ENCODE measurements around the gene IRAK2. TPM values are rescaled to one million over a fixed set of nuclear protein-coding genes. Genes with fewer than 3 reads are reported as not detected.
A peak's percentile ranks its signal among the peaks of the same experiment; 100 is the strongest.

The IRAK2 gene
- total RNA-seq, 2 donors from 2014 or later, result 0.99 to 3.9 TPM

- ATAC-seq, result no peak
- intact Hi-C loops (cut with DNase I), result loop anchor here (10.0 kb wide), 1 partner anchor 64 kb away; the partner anchor contains the start of gene IRAK2
- peaks cover 7% of the 10 kb centered on the region for H3K4me1 ChIP-seq
- peak overlapping the region in 1 of 4 donors; percentile 18 for H3K27ac ChIP-seq
- WGBS, 2 donors, result 75 to 93% methylated on average over 4 of the region's 4 CpGs
- TF ChIP-seq POLR2A (IDR thresholded peaks at IDR 0.05) (no peak), CTCF (IDR thresholded peaks at IDR 0.05) (no peak)
- H3K4me3 ChIP-seq, result no peak overlapping the region
- H3K27me3 ChIP-seq, result no peaks in the 10 kb centered on the region
- H3K9me3 ChIP-seq, result no peaks in the 10 kb centered on the region
- H3K36me3 ChIP-seq (replicated peaks in 1 of 2; ENCODE audit: insufficient read depth in 1 of 2, low read depth in 2 of 2), result no peaks in the 10 kb centered on the region
- DNase-seq, result peak in 1 of 4 donors; percentile 42
These were observed 63.7 kb downstream of the IRAK2 start for GRCh38 chr3:10228248-10228950.

DNA sequence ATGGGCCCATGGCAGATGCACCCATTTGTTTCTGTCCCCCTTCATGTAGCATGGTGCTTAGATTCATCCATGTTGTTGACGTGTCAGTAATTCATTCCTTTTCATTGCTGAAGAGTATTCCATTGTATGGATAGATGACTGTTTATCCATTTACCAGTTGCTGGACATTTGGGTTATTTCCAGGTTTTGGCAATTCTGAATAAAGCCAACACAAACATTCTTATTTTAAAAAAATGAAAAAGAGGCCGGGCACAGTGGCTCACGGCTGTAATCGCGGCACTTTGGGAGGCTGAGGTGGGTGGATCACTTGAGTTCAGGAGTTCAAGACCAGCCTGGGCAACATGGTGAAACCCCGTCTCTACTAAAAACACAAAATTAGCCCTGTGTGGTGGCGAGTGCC is 64.9 kb downstream of the IRAK2 start:
- WGBS, 2 donors, result 79 to 84% methylated on average over 7 of the region's 7 CpGs
- Histone ChIP-seq H3K9me3 (no peaks in the 10 kb centered on the region), H3K27ac (no peak overlapping the region), H3K4me3 (no peak overlapping the region), H3K4me1 (peaks cover 7% of the 10 kb centered on the region), H3K36me3 (replicated peaks in 1 of 2; ENCODE audit: insufficient read depth in 1 of 2, low read depth in 2 of 2) (no peaks in the 10 kb centered on the region), H3K27me3 (no peaks in the 10 kb centered on the region)
- intact Hi-C loops (cut with DNase I), result loop anchor here (10.0 kb wide), 1 partner anchor 65 kb away; the partner anchor contains the start of gene IRAK2
- DNase-seq (no peak), ATAC-seq (no peak)
- TF ChIP-seq POLR2A (IDR thresholded peaks at IDR 0.05) (no peak), CTCF (IDR thresholded peaks at IDR 0.05) (no peak)

GRCh38 chr3:10232137-10232536 is 67.4 kb downstream of the IRAK2 start:
- Histone ChIP-seq H3K4me1 (no peaks in the 10 kb centered on the region), H3K27ac (no peak overlapping the region), H3K9me3 (no peaks in the 10 kb centered on the region), H3K27me3 (no peaks in the 10 kb centered on the region), H3K36me3 (replicated peaks in 1 of 2; ENCODE audit: insufficient read depth in 1 of 2, low read depth in 2 of 2) (no peaks in the 10 kb centered on the region), H3K4me3 (no peak overlapping the region)
- peak in 1 of 4 donors; percentile 50 for DNase-seq
- TF ChIP-seq CTCF (IDR thresholded peaks at IDR 0.05) (no peak), POLR2A (IDR thresholded peaks at IDR 0.05) (no peak)
- intact Hi-C loops (cut with DNase I), result no loop called here
- ATAC-seq, result no peak
- WGBS, 2 donors, result 69 to 90% methylated on average over 7 of the region's 7 CpGs

GRCh38 chr3:10233988-10234387 is 69.3 kb downstream of the IRAK2 start:
- no peak for TF ChIP-seq POLR2A (IDR thresholded peaks at IDR 0.05)
- no peak for TF ChIP-seq CTCF (IDR thresholded peaks at IDR 0.05)
- Histone ChIP-seq H3K4me1 (no peaks in the 10 kb centered on the region), H3K27me3 (no peaks in the 10 kb centered on the region), H3K4me3 (no peak overlapping the region), H3K27ac (no peak overlapping the region), H3K36me3 (replicated peaks in 1 of 2; ENCODE audit: insufficient read depth in 1 of 2, low read depth in 2 of 2) (no peaks in the 10 kb centered on the region), H3K9me3 (no peaks in the 10 kb centered on the region)
- intact Hi-C loops (cut with DNase I), result no loop called here
- DNase-seq (no peak), ATAC-seq (no peak)
- WGBS, 2 donors, result 88 to 91% methylated on average over 13 of the region's 13 CpGs

Measured in body of pancreas (tissue), 4 donors.